GM13977 (cell line): ENCODE results near the gene MANSC1.

Experiments
- DNase-seq: peaks from one replicate; pipeline ENCODE4 v3.0.0; 2012; ENCODE audit warnings: low spot score
- in situ Hi-C: fragments of 300-500 bp; cut with MboI; formaldehyde crosslinking; loops from one replicate; pipeline ENCODE4 v1.12.0; 2022; ENCODE audit warnings: low sequenced_read_pairs, low pct_unique_long_range_greater_than_20kb, mixed read lengths, inconsistent platforms; ENCODE audit not compliant: unreplicated experiment
- TF ChIP-seq, protein P1 (sequence below): IDR thresholded peaks from 2 replicates; pipeline ENCODE4 v1.5.1; 2012; ENCODE audit warnings: mild to moderate bottlenecking, control low read depth; ENCODE audit not compliant: insufficient read depth; ENCODE audit errors: extremely low read depth, missing control alignments

Gene MANSC1

DNA sequence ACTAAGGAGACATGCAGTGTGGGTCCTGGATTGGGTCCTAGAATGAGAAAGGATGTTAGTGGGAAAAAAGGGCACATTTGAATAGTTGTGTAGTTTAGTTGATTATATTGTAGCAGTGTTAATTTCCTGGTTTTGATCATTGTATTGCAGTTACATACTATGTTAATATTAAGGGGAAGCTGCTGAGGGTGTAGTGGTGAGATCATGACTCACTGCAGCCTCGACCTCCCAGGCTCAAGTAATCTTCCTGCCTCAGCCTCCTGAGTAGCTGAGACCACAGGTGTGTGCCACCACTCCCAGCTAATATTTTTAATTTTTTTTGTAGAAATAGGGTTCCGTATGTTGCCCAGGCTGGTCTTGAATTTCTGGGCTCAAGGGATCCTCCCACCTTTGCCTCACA lies 28.6 kb upstream of the MANSC1 start:
- TF ChIP-seq, protein P1, sequence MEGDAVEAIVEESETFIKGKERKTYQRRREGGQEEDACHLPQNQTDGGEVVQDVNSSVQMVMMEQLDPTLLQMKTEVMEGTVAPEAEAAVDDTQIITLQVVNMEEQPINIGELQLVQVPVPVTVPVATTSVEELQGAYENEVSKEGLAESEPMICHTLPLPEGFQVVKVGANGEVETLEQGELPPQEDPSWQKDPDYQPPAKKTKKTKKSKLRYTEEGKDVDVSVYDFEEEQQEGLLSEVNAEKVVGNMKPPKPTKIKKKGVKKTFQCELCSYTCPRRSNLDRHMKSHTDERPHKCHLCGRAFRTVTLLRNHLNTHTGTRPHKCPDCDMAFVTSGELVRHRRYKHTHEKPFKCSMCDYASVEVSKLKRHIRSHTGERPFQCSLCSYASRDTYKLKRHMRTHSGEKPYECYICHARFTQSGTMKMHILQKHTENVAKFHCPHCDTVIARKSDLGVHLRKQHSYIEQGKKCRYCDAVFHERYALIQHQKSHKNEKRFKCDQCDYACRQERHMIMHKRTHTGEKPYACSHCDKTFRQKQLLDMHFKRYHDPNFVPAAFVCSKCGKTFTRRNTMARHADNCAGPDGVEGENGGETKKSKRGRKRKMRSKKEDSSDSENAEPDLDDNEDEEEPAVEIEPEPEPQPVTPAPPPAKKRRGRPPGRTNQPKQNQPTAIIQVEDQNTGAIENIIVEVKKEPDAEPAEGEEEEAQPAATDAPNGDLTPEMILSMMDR = no peak
- DNase-seq = no peak
- in situ Hi-C loops = loop anchor here (10.0 to 25.0 kb wide), 2 partner anchors 184 to 336 kb away; partner anchors contain the start of genes CDKN1B and DUSP16

DNA sequence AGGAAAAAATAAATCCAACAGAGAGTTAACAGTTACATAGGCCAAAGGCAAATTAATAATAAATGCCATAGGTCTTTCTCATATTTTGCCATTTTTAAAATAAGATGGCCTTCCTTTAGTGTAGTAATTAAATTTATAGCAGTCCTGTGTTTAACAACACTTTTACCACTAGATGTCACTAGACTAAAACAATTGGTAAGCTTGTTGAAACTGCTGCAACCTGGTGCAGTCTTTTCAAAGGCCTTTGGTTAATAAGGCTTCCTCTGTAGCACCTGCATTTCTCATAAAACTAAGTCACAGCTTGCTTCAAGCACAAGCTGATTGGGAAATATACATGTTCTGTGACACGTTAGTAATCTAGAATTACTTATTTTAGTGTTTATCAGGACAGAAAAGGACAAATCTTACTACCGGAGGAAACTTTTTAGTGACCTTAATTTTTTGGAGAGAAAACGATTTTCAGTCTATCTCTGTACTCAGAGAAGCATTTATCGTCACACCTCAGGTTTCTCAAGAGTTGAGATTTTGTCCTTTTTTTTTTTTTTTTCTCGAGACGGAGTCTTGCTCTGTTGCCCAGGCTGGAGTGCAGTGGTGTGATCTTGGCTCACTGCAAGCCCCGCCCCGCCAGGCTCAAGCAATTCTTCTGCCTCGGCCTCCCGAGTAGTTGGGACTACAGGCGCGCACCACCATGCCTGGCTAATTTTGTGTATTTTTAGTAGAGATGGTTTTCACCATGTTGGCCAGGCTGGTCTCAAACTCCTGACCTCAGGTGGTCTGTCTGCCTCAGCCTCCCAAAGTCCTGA lies 26.8 kb upstream of the MANSC1 start:
- TF ChIP-seq, protein P1 = peak; percentile 51
- peak; percentile 67 for DNase-seq
- in situ Hi-C loops = loop anchor here (10.0 to 25.0 kb wide), 2 partner anchors 185 to 338 kb away; partner anchors contain the start of genes CDKN1B and DUSP16

DNA sequence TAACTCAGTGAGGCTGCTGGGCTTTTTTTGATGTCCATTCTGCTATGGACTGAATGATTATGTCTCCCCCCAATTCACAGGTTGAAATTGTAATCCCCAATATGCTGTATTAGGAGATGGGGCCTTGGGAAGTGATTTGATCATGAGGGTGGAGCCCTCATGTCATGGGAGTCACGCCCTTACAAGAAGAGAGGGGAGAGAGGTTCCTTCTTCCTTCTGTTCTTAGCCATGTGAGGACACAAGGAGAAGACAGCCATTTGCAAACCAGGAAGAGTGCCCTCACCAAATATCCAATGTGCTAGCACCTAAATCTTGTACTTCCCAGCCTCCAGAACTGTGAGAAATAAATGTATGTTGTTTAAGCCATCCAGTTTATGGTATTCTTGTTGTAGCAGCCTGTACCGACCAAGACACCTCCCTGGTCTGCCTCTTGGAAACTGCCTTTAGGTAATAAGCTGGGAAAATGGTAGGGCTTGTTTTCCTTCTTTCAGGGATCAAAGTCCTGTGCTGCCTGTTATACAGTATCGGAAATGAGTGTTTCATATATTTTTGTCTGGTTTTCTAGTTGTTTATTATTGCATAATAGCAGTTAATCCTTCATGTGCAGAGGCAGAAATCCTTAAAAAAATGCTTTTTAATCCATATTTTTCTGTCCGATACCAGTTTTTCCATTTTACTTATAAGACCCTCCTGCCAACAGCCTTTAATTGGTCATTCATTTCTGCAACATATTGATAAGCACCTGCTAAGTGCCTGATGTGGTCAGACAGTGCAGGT lies 23.1 kb upstream of the MANSC1 start:
- in situ Hi-C loops = loop anchor here (10.0 kb wide), 1 partner anchor 342 kb away; the partner anchor contains the start of gene CDKN1B

DNA sequence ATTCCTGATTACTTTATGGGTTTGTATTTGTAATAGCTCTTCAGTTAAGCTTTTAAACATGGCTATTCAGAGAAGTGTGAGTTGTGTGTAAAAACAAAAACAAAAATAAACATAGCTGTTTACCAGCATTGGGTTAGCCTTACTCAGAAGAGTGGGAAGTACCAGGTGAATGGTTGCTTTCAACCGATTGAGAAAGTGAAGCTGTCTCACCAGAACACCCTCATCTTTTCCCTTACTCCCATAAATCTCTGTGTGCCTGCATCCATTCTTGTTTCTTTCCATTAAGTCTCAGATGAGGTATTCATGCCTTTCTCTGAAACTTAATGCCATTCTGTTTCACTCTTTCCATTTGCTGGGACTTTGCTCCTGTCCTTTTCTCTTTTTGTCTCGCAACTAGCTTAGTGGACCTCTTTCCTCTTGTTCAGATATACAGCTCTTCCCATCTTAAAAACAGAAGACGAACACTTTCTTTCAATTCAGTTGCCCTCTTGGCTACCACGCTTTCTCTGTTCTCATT lies 17.5 kb upstream of the MANSC1 start:
- TF ChIP-seq, protein P1 = no peak
- DNase-seq = no peak
- in situ Hi-C loops = no loop called here

More for the DNA sequence above, 23.1 kb upstream of the MANSC1 start:
- TF ChIP-seq, protein P1 = no peak
- no peak for DNase-seq

DNA sequence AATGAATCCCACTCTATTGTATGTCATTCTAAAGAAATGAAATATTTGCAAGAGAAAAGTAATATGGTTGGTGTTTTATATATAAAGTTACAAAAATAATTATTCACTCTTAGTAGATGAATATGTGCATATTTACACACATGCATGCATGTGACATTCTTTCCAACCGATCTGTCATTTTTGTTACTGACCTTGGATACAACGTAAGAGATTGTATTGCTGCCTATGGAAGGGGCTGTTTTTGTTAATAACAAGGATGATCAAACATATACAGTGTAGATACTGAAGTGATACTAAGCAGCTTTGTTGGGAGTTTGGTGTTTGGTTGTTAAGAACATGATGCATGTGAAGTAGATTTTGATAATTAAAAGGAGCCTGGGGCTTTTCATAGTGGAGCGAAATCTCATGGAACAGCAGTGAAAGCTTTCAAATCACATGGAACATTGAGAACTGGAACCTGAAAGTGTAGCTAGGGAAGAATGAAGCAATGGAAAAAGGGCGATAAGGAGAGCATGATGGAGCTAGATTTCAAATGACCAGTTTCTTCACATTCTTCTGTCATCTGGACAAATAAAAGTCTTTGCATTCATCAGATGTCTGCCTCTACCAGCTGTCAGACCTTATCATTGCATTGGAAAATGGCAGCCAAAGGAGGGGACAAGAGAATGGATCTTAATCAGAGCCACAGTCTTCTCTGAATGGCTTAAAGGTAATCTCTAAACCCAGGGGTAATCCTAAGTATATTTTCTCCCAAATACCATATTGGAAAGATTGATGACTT lies 16.8 kb upstream of the MANSC1 start:
- DNase-seq = no peak
- TF ChIP-seq, protein P1 = no peak
- in situ Hi-C loops = no loop called here
